ENCODE results near the gene RTN4. TPM values are rescaled to one million over a fixed set of nuclear protein-coding genes. Genes with fewer than 3 reads are reported as not detected.

The RTN4 gene
- total RNA-seq, 1 donor from 2014 or later = 83.0 TPM

GRCh38 chr2:54944724-54945326 lies 105.4 kb downstream of the RTN4 start:
- peaks cover 3% of the 10 kb centered on the region for H3K27me3 Mint-ChIP-seq (ENCODE audit: insufficient read depth)
- DNase-seq (ENCODE audit: low spot score) = no peak
- intact Hi-C loops (cut with micrococcal nuclease) = no loop called here
- H3K4me1 Mint-ChIP-seq (ENCODE audit: low read depth) = peaks cover 5% of the 10 kb centered on the region
- H3K9me3 Mint-ChIP-seq = peaks cover 4% of the 10 kb centered on the region
- H3K36me3 Mint-ChIP-seq (ENCODE audit: low read depth) = no peaks in the 10 kb centered on the region
- no peak overlapping the region for H3K27ac Mint-ChIP-seq
- no peak overlapping the region for H3K4me3 Mint-ChIP-seq

GRCh38 chr2:54942373-54942772 lies 107.9 kb downstream of the RTN4 start:
- Mint-ChIP-seq H3K4me1 (ENCODE audit: low read depth) (peaks cover 5% of the 10 kb centered on the region), H3K27ac (no peak overlapping the region)
- intact Hi-C loops (cut with micrococcal nuclease) = no loop called here

GRCh38 chr2:54941248-54941984 lies 108.8 kb downstream of the RTN4 start:
- no peak for DNase-seq (ENCODE audit: low spot score)
- no peak overlapping the region for H3K27ac Mint-ChIP-seq
- H3K9me3 Mint-ChIP-seq = peaks cover 15% of the 10 kb centered on the region
- intact Hi-C loops (cut with micrococcal nuclease) = no loop called here
- H3K4me3 Mint-ChIP-seq = no peak overlapping the region
- H3K36me3 Mint-ChIP-seq (ENCODE audit: low read depth) = no peaks in the 10 kb centered on the region
- peaks cover 3% of the 10 kb centered on the region for H3K27me3 Mint-ChIP-seq (ENCODE audit: insufficient read depth)
- H3K4me1 Mint-ChIP-seq (ENCODE audit: low read depth) = peaks cover 5% of the 10 kb centered on the region

More at GRCh38 chr2:54942373-54942772, 107.9 kb downstream of the RTN4 start:
- Mint-ChIP-seq H3K4me3 (no peak overlapping the region), H3K36me3 (ENCODE audit: low read depth) (no peaks in the 10 kb centered on the region), H3K27me3 (ENCODE audit: insufficient read depth) (peaks cover 3% of the 10 kb centered on the region), H3K9me3 (peaks cover 10% of the 10 kb centered on the region)
- DNase-seq (ENCODE audit: low spot score) = no peak

- DNase-seq (ENCODE audit: low spot score) = no peak
- Mint-ChIP-seq H3K27me3 (ENCODE audit: insufficient read depth) (no peaks in the 10 kb centered on the region), H3K4me1 (ENCODE audit: low read depth) (peaks cover 5% of the 10 kb centered on the region), H3K9me3 (peaks cover 15% of the 10 kb centered on the region), H3K27ac (no peak overlapping the region), H3K36me3 (ENCODE audit: low read depth) (no peaks in the 10 kb centered on the region), H3K4me3 (no peak overlapping the region)
- intact Hi-C loops (cut with micrococcal nuclease) = no loop called here
Observed at GRCh38 chr2:54940723-54941122, 109.5 kb downstream of the RTN4 start.

GRCh38 chr2:54939446-54940118 lies 110.7 kb downstream of the RTN4 start:
- Mint-ChIP-seq H3K27me3 (ENCODE audit: insufficient read depth) (no peaks in the 10 kb centered on the region), H3K4me3 (no peak overlapping the region), H3K9me3 (peaks cover 11% of the 10 kb centered on the region), H3K27ac (no peak overlapping the region), H3K4me1 (ENCODE audit: low read depth) (no peaks in the 10 kb centered on the region), H3K36me3 (ENCODE audit: low read depth) (no peaks in the 10 kb centered on the region)
- no peak for DNase-seq (ENCODE audit: low spot score)
- intact Hi-C loops (cut with micrococcal nuclease) = no loop called here

GRCh38 chr2:54936766-54937165 lies 113.5 kb downstream of the RTN4 start:
- no peaks in the 10 kb centered on the region for H3K36me3 Mint-ChIP-seq (ENCODE audit: low read depth)
- no peak overlapping the region for H3K4me3 Mint-ChIP-seq
- H3K4me1 Mint-ChIP-seq (ENCODE audit: low read depth) = no peaks in the 10 kb centered on the region
- no peak for DNase-seq (ENCODE audit: low spot score)
- peaks cover 2% of the 10 kb centered on the region for H3K27me3 Mint-ChIP-seq (ENCODE audit: insufficient read depth)
- intact Hi-C loops (cut with micrococcal nuclease) = no loop called here
- no peak overlapping the region for H3K27ac Mint-ChIP-seq
- H3K9me3 Mint-ChIP-seq = peaks cover 11% of the 10 kb centered on the region

- intact Hi-C loops (cut with micrococcal nuclease) = no loop called here
- H3K27ac Mint-ChIP-seq = no peak overlapping the region
- H3K4me3 Mint-ChIP-seq = no peak overlapping the region
Observed at GRCh38 chr2:54935389-54935788, 114.9 kb downstream of the RTN4 start.

GRCh38 chr2:54931473-54931872 lies 118.8 kb downstream of the RTN4 start:
- intact Hi-C loops (cut with micrococcal nuclease) = no loop called here
- DNase-seq (ENCODE audit: low spot score) = no peak
- H3K27me3 Mint-ChIP-seq (ENCODE audit: insufficient read depth) = peaks cover 2% of the 10 kb centered on the region
- no peak overlapping the region for H3K4me3 Mint-ChIP-seq
- H3K9me3 Mint-ChIP-seq = peaks cover 7% of the 10 kb centered on the region
- no peak overlapping the region for H3K27ac Mint-ChIP-seq
- H3K36me3 Mint-ChIP-seq (ENCODE audit: low read depth) = no peaks in the 10 kb centered on the region
- no peaks in the 10 kb centered on the region for H3K4me1 Mint-ChIP-seq (ENCODE audit: low read depth)

More at GRCh38 chr2:54935389-54935788, 114.9 kb downstream of the RTN4 start:
- Mint-ChIP-seq H3K9me3 (peaks cover 11% of the 10 kb centered on the region), H3K27me3 (ENCODE audit: insufficient read depth) (peaks cover 2% of the 10 kb centered on the region), H3K4me1 (ENCODE audit: low read depth) (no peaks in the 10 kb centered on the region), H3K36me3 (ENCODE audit: low read depth) (no peaks in the 10 kb centered on the region)
- no peak for DNase-seq (ENCODE audit: low spot score)

GRCh38 chr2:54928719-54929118 lies 121.5 kb downstream of the RTN4 start:
- DNase-seq (ENCODE audit: low spot score) = no peak
- H3K9me3 Mint-ChIP-seq = peaks cover 7% of the 10 kb centered on the region
- peaks cover 3% of the 10 kb centered on the region for H3K27me3 Mint-ChIP-seq (ENCODE audit: insufficient read depth)
- H3K36me3 Mint-ChIP-seq (ENCODE audit: low read depth) = no peaks in the 10 kb centered on the region
- H3K27ac Mint-ChIP-seq = no peak overlapping the region
- no peaks in the 10 kb centered on the region for H3K4me1 Mint-ChIP-seq (ENCODE audit: low read depth)
- intact Hi-C loops (cut with micrococcal nuclease) = no loop called here
- no peak overlapping the region for H3K4me3 Mint-ChIP-seq

- H3K36me3 Mint-ChIP-seq (ENCODE audit: low read depth) = no peaks in the 10 kb centered on the region
- no peak overlapping the region for H3K27ac Mint-ChIP-seq
- intact Hi-C loops (cut with micrococcal nuclease) = no loop called here
- H3K4me3 Mint-ChIP-seq = no peak overlapping the region
- peaks cover 7% of the 10 kb centered on the region for H3K9me3 Mint-ChIP-seq
- DNase-seq (ENCODE audit: low spot score) = no peak
- no peaks in the 10 kb centered on the region for H3K4me1 Mint-ChIP-seq (ENCODE audit: low read depth)
- peaks cover 3% of the 10 kb centered on the region for H3K27me3 Mint-ChIP-seq (ENCODE audit: insufficient read depth)
Observed at GRCh38 chr2:54927751-54928615, 122.3 kb downstream of the RTN4 start.

- H3K9me3 Mint-ChIP-seq = peaks cover 7% of the 10 kb centered on the region
- H3K4me1 Mint-ChIP-seq (ENCODE audit: low read depth) = no peaks in the 10 kb centered on the region
- no peak overlapping the region for H3K27ac Mint-ChIP-seq
Observed at GRCh38 chr2:54927085-54927750, 123.0 kb downstream of the RTN4 start.

GRCh38 chr2:54925022-54925421 lies 125.2 kb downstream of the RTN4 start:
- Mint-ChIP-seq H3K4me3 (no peak overlapping the region), H3K36me3 (ENCODE audit: low read depth) (peaks cover 2% of the 10 kb centered on the region), H3K27ac (no peak overlapping the region), H3K4me1 (ENCODE audit: low read depth) (no peaks in the 10 kb centered on the region), H3K27me3 (ENCODE audit: insufficient read depth) (peaks cover 5% of the 10 kb centered on the region), H3K9me3 (peaks cover 7% of the 10 kb centered on the region)
- DNase-seq (ENCODE audit: low spot score) = no peak
- intact Hi-C loops (cut with micrococcal nuclease) = no loop called here

More at GRCh38 chr2:54927085-54927750, 123.0 kb downstream of the RTN4 start:
- peaks cover 5% of the 10 kb centered on the region for H3K27me3 Mint-ChIP-seq (ENCODE audit: insufficient read depth)
- no peak overlapping the region for H3K4me3 Mint-ChIP-seq
- no peak for DNase-seq (ENCODE audit: low spot score)
- H3K36me3 Mint-ChIP-seq (ENCODE audit: low read depth) = peaks cover 2% of the 10 kb centered on the region
- intact Hi-C loops (cut with micrococcal nuclease) = no loop called here
